ENCODE data around the gene IL11. TPM values are rescaled to one million over a fixed set of nuclear protein-coding genes. Genes with fewer than 3 reads are reported as not detected.

The IL11 gene
- total RNA-seq, 1 experiment from 2014 or later, result 3.9 TPM

- H3K18ac ChIP-seq (ENCODE audit: insufficient read length, low read depth, low read length), result no peak overlapping the region
- H4K8ac ChIP-seq (replicated peaks; ENCODE audit: insufficient read length, low read depth, low read length), result no peak overlapping the region
- no peak overlapping the region for H4K5ac ChIP-seq (ENCODE audit: insufficient read length, low read depth, low read length)
- no peak overlapping the region for H3K4ac ChIP-seq (ENCODE audit: low read depth, low read length)
- no peak overlapping the region for H3K9ac ChIP-seq (ENCODE audit: extremely low read depth, insufficient read length, low read length)
- H3K23ac ChIP-seq (ENCODE audit: insufficient read length, low read depth, low read length), result no peak overlapping the region
- H3K79me2 ChIP-seq (ENCODE audit: insufficient read depth, low read length), result no peaks in the 10 kb centered on the region
- H2BK120ac ChIP-seq (ENCODE audit: low read depth, low read length, poor library complexity, severe bottlenecking), result no peak overlapping the region
- H2AK5ac ChIP-seq (ENCODE audit: insufficient read length, low read length), result no peak overlapping the region
- no peak overlapping the region for H3K56ac ChIP-seq (ENCODE audit: insufficient read length, low read depth, low read length)
- H3K27me3 ChIP-seq (ENCODE audit: insufficient read depth, low read length), result peaks cover 17% of the 10 kb centered on the region; the same call in 1 of the 2 replicates
- no peak overlapping the region for H2AFZ ChIP-seq (ENCODE audit: low read length)
- no CpG with 5 or more reads among the region's 25 CpGs for WGBS (ENCODE audit: extremely low coverage, insufficient read length, low lambda C conversion rate)
- Mint-ChIP-seq H3K36me3 (ENCODE audit: insufficient read depth in 1 of 3, low read depth in 3 of 3) (peaks cover 2 to 35% (median 11%) of the 10 kb centered on the region in 3 experiments; a peak in 6 of 7 replicates), H3K27me3 (ENCODE audit: low read depth) (peaks cover 68% of the 10 kb centered on the region), H3K27ac (no peak overlapping the region), H3K4me1 (peaks cover 62 to 65% of the 10 kb centered on the region in 2 experiments), H3K9me3 (no peaks in the 10 kb centered on the region; a peak in 1 of 5 replicates), H3K4me3 (peak overlapping the region; percentile 60 to 85)
- DNase-seq, result no peak
- peak overlapping the region; percentile 65 for H3K4me2 ChIP-seq (ENCODE audit: insufficient read depth, insufficient read length, low read length)
- no peak overlapping the region for H3K27ac ChIP-seq (ENCODE audit: insufficient read length, low read depth, low read length)
- H4K91ac ChIP-seq (ENCODE audit: insufficient read length, low read depth, low read length), result no peak overlapping the region
- H3K9me3 ChIP-seq (ENCODE audit: control insufficient read depth, low read depth, low read length), result no peaks in the 10 kb centered on the region
- peaks cover 9% of the 10 kb centered on the region for H3K23me2 ChIP-seq (ENCODE audit: insufficient read length, low read depth, low read length, poor library complexity, severe bottlenecking)
- no peak overlapping the region for H3K14ac ChIP-seq (ENCODE audit: insufficient read depth, low read length)
- no peaks in the 10 kb centered on the region for H4K20me1 ChIP-seq (ENCODE audit: control insufficient read depth, insufficient read depth, insufficient read length)
- H3K79me1 ChIP-seq (ENCODE audit: insufficient read depth, low read depth, low read length, poor library complexity, severe bottlenecking), result no peaks in the 10 kb centered on the region
- H2BK20ac ChIP-seq (ENCODE audit: low read depth, low read length, poor library complexity, severe bottlenecking), result no peak overlapping the region
- no peak overlapping the region for H2BK15ac ChIP-seq (ENCODE audit: low read depth, low read length)
- H3K4me1 ChIP-seq (ENCODE audit: insufficient read depth, low read length), result peaks cover 2% of the 10 kb centered on the region; the same call in 1 of the 2 replicates
- TF ChIP-seq, protein P1, sequence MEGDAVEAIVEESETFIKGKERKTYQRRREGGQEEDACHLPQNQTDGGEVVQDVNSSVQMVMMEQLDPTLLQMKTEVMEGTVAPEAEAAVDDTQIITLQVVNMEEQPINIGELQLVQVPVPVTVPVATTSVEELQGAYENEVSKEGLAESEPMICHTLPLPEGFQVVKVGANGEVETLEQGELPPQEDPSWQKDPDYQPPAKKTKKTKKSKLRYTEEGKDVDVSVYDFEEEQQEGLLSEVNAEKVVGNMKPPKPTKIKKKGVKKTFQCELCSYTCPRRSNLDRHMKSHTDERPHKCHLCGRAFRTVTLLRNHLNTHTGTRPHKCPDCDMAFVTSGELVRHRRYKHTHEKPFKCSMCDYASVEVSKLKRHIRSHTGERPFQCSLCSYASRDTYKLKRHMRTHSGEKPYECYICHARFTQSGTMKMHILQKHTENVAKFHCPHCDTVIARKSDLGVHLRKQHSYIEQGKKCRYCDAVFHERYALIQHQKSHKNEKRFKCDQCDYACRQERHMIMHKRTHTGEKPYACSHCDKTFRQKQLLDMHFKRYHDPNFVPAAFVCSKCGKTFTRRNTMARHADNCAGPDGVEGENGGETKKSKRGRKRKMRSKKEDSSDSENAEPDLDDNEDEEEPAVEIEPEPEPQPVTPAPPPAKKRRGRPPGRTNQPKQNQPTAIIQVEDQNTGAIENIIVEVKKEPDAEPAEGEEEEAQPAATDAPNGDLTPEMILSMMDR (conservative IDR thresholded peaks at IDR 0.05), result no peak
- H3T11ph ChIP-seq (ENCODE audit: low read length), result no peak overlapping the region
- H2BK12ac ChIP-seq (ENCODE audit: insufficient read length, low read depth, low read length), result no peak overlapping the region
- H2BK5ac ChIP-seq (ENCODE audit: insufficient read length, low read length), result no peak overlapping the region
Measured at GRCh38 chr19:55352549-55353145, 17.6 kb downstream of the IL11 start.

All from H9 (cell line).